Smooth muscle cell of the brain vasculature (primary cell): ENCODE data around the gene ACVR2B.
A peak's percentile ranks its signal among the peaks of the same experiment; 100 is the strongest.
"Not testable (repeated sequence)": the region's sequence is repeated elsewhere in the genome, so short reads cannot be mapped to it uniquely, and the experiment has no call there.

Experiments
- DNase-seq: peaks from one replicate; pipeline ENCODE4 v3.0.0-alpha.2; 2012; ENCODE audit warnings: low read depth, low spot score

ACVR2B gene

GRCh38 chr3:38453075-38453912 is at the start of gene ACVR2B:
Gene ACVR2B, plus strand, starts transcription at chr3:38453890. Its CDS starts 433 bp downstream, at chr3:38454323.
- DNase-seq: peak; percentile 35

GRCh38 chr3:38404286-38404685 is 49.4 kb upstream of the ACVR2B start:
- DNase-seq: peak; percentile 61

DNA sequence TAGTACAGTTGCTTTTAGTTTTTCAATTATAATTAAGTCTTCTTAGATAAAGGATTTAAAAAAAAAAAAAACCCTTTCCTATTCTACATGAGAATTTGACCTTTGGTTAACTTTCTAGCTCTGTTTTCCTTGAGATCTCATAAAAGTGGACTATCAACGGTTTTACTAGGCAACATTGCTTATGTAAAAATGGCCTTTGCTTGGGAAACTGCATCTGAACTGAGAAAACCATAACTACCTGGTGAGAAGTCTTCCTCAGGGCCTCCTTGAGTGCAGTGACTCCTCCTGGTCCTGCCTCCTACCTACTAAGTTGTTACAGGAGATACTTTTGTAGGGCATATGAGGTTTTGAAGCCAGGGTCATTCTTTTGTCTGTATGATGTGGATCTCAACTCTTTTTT is 42.1 kb upstream of the ACVR2B start:
- no peak for DNase-seq

- DNase-seq: not testable (repeated sequence)
Observed at GRCh38 chr3:38420758-38421157, 32.9 kb upstream of the ACVR2B start.

DNA sequence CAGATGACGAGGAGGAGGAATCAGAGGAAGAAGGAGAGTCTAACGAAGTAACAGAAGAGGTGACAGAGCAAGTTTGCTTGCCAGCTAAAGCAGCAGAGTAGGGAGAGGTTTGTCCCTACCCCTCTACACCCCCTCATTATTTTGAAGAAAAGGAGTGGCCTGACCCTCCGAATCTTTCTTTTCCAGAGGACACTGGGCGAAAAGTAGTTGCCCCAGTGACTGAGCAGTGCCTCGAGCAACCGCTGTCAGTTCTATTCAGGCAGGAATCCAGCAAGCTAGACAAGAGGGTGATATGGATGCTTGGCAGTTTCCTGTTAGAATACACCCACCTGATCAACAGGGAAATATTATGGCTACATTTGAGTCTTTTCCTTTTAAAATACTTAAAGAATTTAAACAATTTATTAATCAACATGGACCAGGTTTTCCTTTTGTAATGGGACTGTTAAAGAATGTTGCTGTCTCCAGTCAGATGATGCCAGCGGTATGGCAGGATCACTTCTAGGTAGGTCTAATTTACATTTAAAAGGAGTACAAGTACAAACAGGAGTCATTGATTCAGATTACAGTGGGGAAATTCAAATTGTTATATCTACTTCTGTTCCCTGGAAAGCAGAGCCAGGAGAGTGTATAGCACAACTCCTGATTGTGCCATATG is 31.9 kb upstream of the ACVR2B start:
- DNase-seq: no peak

DNA sequence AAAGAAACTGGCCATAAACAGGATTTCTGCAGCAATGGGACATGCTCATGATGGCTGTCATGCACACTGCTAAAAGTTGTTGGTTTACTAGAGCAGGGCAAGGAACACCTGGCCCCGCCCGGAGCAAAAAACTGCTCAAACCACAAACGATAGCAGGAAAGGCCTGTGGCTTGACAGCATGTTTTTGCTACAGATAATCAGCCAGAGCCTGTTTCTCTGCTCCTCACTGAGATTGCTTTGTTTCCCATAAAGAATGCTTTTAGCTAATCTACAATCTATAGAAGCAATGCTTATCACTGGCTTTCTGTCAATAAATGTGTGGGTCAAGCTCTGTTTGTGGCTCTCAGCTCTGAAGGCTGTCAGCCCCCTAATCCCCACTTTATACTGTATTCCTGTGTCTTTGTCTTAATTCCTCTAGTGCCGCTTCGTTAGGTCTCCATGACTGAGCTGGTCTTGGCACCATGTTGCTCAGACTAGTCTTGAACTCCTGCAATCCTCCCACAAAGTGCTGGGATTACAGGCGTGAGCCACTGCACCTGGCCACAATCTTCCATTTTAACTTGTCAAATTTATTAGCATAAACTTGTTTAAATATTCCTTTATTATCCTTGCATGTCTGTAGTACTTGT is 26.8 kb upstream of the ACVR2B start:
- DNase-seq: not testable (repeated sequence)

DNA sequence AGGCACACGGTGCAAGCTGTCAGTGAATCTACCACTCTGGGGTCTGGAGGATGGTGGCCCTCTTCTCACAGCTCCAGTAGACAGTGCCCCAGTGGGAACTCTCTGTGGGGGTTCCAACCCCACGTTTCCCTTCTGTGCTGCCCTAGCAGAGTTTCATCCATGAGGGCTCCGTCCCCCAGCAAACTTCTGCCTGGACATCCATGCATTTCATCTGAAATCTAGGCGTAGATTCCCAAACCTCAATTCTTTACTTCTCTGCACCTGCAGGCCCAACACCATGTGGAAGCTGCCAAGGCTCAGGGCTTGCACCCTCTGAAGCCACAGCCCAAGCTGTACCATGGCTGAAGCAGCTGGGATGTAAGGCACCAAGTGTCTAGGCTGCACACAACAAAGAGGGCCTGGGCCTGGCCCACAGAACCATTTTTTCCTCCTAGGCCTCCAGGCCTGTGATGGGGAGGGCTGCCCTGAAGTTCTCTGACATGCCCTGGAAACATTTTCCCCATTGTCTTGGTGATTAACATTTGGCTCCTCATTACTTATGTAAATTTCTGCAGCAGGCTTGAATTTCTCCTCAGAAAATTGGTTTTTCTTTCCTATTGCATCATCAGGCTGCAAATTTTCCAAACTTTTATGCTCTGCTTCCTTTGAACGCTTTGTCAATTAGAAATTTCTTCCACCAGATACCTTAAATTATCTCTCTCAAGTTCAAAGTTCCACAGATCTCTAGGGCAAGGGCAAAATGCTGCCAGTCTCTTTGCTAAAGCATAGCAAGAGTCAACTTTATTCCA is 20.6 kb upstream of the ACVR2B start:
- not testable (repeated sequence) for DNase-seq

GRCh38 chr3:38433661-38434060 is 20.0 kb upstream of the ACVR2B start:
- DNase-seq: not testable (repeated sequence)

DNA sequence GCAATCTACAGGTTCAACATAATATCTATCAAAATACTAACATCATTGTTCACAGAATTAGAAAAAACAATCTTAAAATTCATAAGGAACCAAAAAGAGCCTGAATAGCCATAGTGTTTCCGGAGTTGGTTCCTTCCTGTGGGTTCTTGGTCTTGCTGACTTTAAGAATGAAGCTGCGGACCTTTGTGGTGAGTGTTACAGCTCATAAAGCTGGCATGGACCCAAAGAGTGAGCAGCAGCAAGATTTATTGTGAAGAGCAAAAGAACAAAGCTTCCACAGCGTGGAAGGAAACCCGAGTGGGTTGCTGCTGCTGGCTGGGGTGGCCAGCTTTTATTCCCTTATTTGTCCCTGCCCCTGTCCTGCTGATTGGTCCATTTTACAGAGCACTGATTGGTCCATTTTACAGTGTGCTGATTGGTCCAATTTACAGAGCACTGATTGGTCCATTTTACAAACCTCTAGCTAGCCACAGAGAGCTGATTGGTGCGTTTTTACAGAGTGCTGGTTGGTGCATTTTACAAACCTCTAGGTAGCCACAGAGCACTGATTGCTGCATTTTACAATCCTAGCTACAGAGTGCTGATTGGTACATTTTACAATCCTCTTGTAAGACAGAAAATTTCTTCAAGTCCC is 15.1 kb upstream of the ACVR2B start:
- not testable (repeated sequence) for DNase-seq

- DNase-seq: not testable (repeated sequence)
Observed at GRCh38 chr3:38443205-38443604, 10.5 kb upstream of the ACVR2B start.

DNA sequence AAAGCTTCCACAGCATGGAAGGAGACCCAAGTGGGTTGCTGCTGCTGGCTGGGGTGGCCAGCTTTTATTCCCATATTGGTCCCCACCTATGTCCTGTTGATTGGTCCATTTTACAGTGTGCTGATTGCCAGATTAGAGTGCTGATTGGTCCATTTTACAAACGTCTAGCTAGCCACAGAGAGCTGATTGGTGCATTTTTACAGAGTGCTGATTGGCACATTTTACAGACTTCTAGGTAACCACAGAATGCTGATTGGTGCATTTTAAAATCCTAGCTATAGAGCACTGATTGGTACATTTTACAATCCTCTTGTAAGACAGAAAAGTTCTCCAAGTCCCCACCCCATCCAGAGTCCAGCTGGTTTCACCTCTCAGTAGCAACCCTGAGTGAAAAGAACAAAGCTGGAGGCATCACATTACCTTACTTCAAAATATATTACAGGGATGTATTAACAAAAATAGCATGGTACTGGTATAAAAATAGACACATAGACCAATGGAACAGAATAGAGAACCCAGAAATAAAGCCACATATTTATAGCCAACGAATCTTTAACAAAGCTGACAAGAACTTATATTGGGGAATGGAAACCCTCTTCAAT is 7.5 kb upstream of the ACVR2B start:
- no peak for DNase-seq

DNA sequence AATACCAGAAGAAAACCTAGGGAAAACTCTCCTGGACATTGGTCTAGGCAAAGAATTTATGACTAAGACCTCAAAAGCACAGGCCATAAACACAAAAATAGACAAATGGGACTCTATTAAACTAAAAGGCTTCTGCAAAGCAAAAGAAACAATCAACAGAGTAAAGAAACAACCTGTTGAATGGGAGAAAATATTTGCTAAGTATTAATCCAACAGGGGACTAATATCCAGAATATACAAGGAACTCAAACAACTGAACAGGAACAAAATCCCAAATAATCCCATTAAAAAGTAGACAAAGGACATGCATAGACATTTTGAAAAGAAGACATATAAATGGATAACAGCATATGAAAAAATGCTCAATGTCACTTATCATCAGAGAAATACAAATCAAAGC is 6.9 kb upstream of the ACVR2B start:
- DNase-seq: no peak

DNA sequence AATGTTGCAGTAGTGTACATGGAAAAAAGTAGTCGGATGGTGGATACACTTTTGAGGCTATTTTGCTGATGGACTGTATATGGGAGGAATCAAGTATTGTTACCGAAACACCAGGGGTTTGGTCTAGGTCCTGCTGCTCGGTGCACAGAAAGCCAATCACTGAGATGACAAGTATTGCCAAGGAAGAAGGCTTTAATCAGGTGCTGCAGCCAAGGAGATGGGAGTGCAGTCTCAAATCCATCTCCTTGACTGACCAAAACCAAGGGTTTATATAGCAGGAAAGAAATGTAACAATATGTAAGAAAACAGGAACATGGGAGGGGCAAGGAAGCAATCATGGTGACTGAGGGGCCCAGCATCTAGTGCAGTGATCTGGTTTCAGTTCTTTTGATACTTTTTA is 2.8 kb upstream of the ACVR2B start:
- DNase-seq: no peak

DNA sequence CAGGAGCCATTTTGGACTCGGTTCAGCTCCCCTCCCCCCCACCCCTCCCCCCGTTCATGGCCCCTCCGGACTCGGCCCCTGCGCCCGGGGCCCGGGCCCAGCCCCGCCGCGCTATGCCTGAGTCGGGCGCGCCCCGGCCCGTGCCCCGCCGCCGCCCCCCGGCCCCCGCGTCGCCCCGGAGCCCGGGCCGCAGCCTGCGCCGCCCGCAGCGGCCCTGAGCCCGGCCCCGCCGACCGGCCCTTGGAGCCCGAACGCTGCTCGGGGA is 155 bp downstream of the ACVR2B start:
- DNase-seq: no peak

- DNase-seq: no peak
Observed at GRCh38 chr3:38454178-38454883, 641 bp downstream of the ACVR2B start.

DNA sequence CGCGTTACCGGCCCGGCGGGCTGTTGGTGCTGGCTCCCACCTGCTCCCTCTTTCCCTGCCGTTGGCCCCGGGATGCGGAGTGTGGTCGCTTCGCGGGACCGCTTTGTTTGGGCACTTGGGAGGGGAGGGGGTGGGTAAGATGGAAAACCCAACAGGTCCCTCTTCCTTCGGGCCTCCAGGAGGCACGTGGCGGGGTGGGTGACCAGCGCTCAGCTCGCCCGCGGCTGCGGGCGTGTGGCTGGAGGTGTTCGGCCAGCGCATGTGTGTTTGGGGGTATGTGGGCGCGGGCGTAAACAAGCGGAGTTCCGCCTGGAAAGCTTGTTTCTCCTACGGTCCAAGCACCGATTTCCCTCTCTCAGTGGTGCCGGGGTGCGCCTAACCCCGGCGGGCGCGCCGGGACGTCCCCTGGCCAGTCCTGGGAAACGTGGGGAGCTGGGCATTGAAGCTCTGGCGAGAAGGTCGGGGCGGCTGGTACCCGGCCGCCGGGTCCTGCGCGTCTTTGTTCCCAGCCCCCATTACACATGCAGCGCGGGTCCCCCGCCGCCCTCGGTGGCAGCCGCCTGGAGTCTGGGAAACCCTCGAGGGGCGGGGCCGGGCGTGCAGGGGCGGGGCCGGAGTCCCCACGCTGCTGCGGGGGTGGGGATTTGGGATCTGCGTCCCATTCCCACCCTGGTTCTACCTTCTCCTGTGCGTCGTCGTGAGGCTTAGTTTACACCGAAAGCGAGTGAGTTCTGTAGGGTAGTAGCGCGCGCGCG is 1.4 kb downstream of the ACVR2B start:
- DNase-seq: no peak

DNA sequence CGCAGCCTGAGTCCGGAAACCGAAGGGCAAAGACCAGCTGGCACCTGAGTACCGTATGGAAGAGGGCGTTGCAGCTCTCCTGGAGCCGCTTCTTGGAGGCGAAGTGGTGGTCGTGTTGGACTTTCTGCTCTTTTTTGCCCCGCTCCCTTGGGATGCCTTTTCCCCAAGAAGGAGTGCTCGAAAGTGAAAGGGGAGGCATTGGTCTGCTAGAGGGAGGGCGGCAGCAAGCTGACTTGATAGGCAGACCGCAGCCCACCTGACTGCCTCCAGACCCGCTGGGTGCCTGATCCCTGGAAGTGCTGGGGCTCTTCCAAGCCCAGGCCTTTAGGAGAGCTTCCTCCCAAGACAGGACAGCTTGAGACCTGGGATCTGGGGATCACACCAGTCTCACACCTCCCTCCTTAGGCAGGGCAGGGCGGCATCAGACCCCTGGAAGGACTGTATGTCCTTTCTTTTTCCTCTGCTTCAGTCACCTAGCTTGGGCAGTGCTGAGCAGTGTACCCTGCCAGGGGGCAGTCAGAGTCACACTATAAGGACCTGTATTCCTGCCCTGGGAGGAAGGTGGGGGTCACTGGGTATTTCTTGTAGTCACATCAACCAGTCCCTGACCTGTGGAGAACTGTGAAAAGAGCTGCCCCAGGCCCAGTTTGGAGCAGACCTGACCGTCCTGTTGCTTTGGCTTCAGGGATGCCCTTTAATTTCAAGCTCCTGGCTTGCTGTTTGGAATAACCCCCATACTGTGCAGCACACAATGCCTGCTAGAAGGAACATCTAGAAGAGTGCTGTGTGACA is 2.1 kb downstream of the ACVR2B start:
- no peak for DNase-seq

- no peak for DNase-seq
Observed at GRCh38 chr3:38457111-38458003, 3.7 kb downstream of the ACVR2B start.
